ENCODE data around the gene LHPP. TPM values are rescaled to one million over a fixed set of nuclear protein-coding genes. Genes with fewer than 3 reads are reported as not detected.
"Not testable (repeated sequence)": the region's sequence is repeated elsewhere in the genome, so short reads cannot be mapped to it uniquely, and the experiment has no call there.

The LHPP gene
- total and polyA plus RNA-seq, 2 experiments from 2014 or later, result 19.0 to 22.9 TPM

DNA sequence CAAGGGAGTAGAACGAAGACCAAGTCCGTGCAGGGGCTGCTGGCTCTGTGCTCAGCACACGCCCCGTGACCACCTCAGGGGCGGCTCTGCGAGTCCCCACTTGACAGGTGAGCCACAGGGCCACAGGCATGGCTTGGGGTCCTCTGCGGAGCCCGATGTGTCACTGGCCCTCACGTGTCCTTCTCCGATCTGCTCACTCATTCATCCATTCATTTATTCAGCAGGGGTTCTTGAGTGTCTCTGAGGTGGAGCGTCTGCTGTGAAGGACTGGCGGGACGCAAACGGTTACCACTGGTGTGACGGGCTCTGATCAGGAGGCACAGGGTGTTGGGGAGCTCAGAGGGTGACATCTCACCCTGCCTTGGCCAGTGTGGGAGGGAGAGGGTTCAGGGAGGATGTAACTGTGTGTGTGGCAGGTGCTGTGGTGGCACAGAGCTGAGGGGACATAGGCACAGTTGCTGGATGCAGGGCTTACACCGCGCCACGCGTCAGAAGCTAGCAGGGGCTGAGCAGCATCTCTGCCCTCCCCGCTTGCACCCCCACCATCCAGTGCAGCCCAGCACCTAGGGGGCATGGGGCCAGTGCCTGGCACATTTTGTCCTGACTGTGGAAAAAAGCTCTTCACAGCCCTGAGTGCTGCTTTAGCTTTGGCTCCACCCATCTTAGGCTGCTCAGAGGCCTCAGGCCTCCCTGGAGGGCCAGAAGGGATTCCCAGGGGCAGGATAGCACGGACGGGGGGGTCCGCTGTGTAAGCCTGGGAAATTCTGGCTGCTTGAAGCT is 116.8 kb downstream of the LHPP start:
- no peaks in the 10 kb centered on the region for H4K20me1 ChIP-seq (ENCODE audit: insufficient read depth)
- no peak overlapping the region for H3K4me3 ChIP-seq
- no peak overlapping the region for H3K4me2 ChIP-seq (ENCODE audit: unreplicated experiment)
- no peaks in the 10 kb centered on the region for H3K9me3 ChIP-seq (ENCODE audit: low read depth)
- no peak for DNase-seq
- no peaks in the 10 kb centered on the region for H3K79me2 ChIP-seq (ENCODE audit: insufficient read depth)
- H3F3A ChIP-seq (ENCODE audit: insufficient read depth), result no peaks in the 10 kb centered on the region
- H3K27ac ChIP-seq, result no peak overlapping the region
- WGBS, 2 experiments (ENCODE audit: low coverage in 1 of 2, low lambda C conversion rate in 2 of 2, missing lambda C conversion rate in 2 of 2), result 73% methylated on average over 21 to 23 of the region's 23 CpGs
- in situ Hi-C loops (cut with MboI), result no loop called here
- no peaks in the 10 kb centered on the region for H3K36me3 ChIP-seq (ENCODE audit: low read depth)
- no peak overlapping the region for H3K9ac ChIP-seq
- no peaks in the 10 kb centered on the region for H3K4me1 ChIP-seq (ENCODE audit: insufficient read depth)
- H3K9me2 ChIP-seq (ENCODE audit: insufficient read depth), result no peaks in the 10 kb centered on the region
- 0 out of 2 replicates have a peak, but pooled peaks cover 2% of the 10 kb centered on the region for H3K27me3 ChIP-seq (replicated peaks; ENCODE audit: insufficient read depth)
- H2AFZ ChIP-seq, result no peak overlapping the region
- no peak for TF ChIP-seq EZH2 (IDR thresholded peaks at IDR 0.05; ENCODE audit: insufficient read depth, poor library complexity, severe bottlenecking)

DNA sequence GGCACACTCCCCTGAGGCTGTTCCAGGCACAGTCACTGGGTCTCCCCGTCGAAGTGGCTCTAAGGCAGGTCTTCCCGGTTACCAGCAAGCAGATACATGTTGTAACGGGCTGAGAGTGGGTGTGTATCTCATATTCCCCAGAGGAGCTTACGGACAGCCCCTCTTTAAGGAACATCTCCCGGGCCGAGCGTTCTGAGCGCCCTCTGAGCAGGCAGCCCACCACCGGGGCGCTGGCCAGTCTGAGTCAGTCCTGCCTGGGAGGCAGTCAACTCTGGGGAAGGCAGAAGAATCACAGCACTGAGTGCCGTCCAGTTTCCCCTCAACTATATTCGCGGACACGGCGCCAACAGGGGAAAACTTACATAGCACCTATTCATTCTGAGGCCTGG is 117.4 kb downstream of the LHPP start:
- Histone ChIP-seq H3K27me3 (replicated peaks; ENCODE audit: insufficient read depth) (no peaks in the 10 kb centered on the region), H3K9me2 (ENCODE audit: insufficient read depth) (no peaks in the 10 kb centered on the region), H3K9ac (no peak overlapping the region), H3K4me1 (ENCODE audit: insufficient read depth) (no peaks in the 10 kb centered on the region), H4K20me1 (ENCODE audit: insufficient read depth) (no peaks in the 10 kb centered on the region), H3K4me2 (ENCODE audit: unreplicated experiment) (no peak overlapping the region), H3K79me2 (ENCODE audit: insufficient read depth) (no peaks in the 10 kb centered on the region), H3K27ac (no peak overlapping the region), H2AFZ (no peak overlapping the region), H3K4me3 (no peak overlapping the region), H3K9me3 (ENCODE audit: low read depth) (no peaks in the 10 kb centered on the region), H3K36me3 (ENCODE audit: low read depth) (no peaks in the 10 kb centered on the region), H3F3A (ENCODE audit: insufficient read depth) (no peaks in the 10 kb centered on the region)
- peak; percentile 72 for DNase-seq
- TF ChIP-seq EZH2 (IDR thresholded peaks at IDR 0.05; ENCODE audit: insufficient read depth, poor library complexity, severe bottlenecking) (no peak), EZH2phosphoT487 (IDR thresholded peaks at IDR 0.05; ENCODE audit: insufficient read depth, low read depth) (no peak)
- 42 to 44% methylated on average over 16 of the region's 16 CpGs for WGBS, 2 experiments (ENCODE audit: low coverage in 1 of 2, low lambda C conversion rate in 2 of 2, missing lambda C conversion rate in 2 of 2)
- in situ Hi-C loops (cut with MboI), result no loop called here

DNA sequence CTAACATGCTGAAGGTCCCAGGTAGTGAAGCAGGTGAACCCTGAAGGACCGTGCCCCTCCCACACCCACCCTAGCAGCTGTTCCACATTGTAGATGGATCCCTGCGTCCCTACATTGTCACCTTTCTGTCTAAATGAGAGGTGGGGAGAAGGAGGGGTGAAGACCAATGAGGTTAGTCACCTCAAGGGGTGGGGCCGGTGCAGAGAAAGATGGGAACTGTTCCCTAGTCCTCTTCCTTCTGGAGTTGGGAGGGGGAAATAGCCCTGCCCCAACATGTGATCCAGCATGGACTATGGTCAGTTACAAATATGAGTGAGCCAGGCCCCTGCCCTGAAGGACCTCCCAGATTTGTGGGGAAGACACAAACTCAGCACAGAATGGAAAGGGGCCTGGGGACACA is 124.5 kb downstream of the LHPP start:
- Histone ChIP-seq H3K27me3 (replicated peaks; ENCODE audit: insufficient read depth) (no peaks in the 10 kb centered on the region), H3K4me2 (ENCODE audit: unreplicated experiment) (no peak overlapping the region), H4K20me1 (ENCODE audit: insufficient read depth) (no peaks in the 10 kb centered on the region), H3K27ac (no peak overlapping the region), H3F3A (ENCODE audit: insufficient read depth) (no peaks in the 10 kb centered on the region), H3K79me2 (ENCODE audit: insufficient read depth) (no peaks in the 10 kb centered on the region), H3K9me2 (ENCODE audit: insufficient read depth) (no peaks in the 10 kb centered on the region), H3K36me3 (ENCODE audit: low read depth) (no peaks in the 10 kb centered on the region), H2AFZ (no peak overlapping the region), H3K4me3 (no peak overlapping the region), H3K4me1 (ENCODE audit: insufficient read depth) (no peaks in the 10 kb centered on the region), H3K9me3 (ENCODE audit: low read depth) (no peaks in the 10 kb centered on the region), H3K9ac (no peak overlapping the region)
- no peak for DNase-seq
- 90 to 93% methylated on average over 3 of the region's 3 CpGs for WGBS, 2 experiments (ENCODE audit: low coverage in 1 of 2, low lambda C conversion rate in 2 of 2, missing lambda C conversion rate in 2 of 2)
- TF ChIP-seq EZH2phosphoT487 (IDR thresholded peaks at IDR 0.05; ENCODE audit: insufficient read depth, low read depth) (no peak), EZH2 (IDR thresholded peaks at IDR 0.05; ENCODE audit: insufficient read depth, poor library complexity, severe bottlenecking) (no peak)
- in situ Hi-C loops (cut with MboI), result no loop called here

DNA sequence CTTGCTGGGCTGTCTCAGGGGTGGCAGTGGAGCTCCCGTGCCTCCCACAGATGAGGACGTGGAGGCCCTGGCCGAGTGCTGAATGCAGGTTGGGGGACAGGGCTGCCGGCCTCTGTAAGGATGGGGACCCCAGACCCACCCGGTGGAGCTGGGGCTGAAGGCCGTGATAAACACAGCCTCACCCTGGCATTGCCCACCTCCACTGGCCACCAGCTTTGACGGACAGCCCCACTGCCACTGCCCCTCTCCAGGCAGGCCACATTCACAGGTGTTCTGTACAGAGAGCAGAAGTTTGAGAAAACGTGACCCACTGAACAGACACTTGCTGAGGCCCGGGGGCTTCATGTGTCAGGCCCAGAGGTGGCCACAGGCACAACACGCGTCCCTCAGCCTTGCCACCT is 126.2 kb downstream of the LHPP start:
- no peak overlapping the region for H2AFZ ChIP-seq
- H3K9ac ChIP-seq, result no peak overlapping the region
- no peak for DNase-seq
- 88 to 89% methylated on average over 11 of the region's 11 CpGs for WGBS, 2 experiments (ENCODE audit: low coverage in 1 of 2, low lambda C conversion rate in 2 of 2, missing lambda C conversion rate in 2 of 2)
- no peak overlapping the region for H3K4me3 ChIP-seq
- no peaks in the 10 kb centered on the region for H3K4me1 ChIP-seq (ENCODE audit: insufficient read depth)
- TF ChIP-seq EZH2phosphoT487 (IDR thresholded peaks at IDR 0.05; ENCODE audit: insufficient read depth, low read depth), result no peak
- no peak for TF ChIP-seq EZH2 (IDR thresholded peaks at IDR 0.05; ENCODE audit: insufficient read depth, poor library complexity, severe bottlenecking)
- H3K27ac ChIP-seq, result no peak overlapping the region
- H4K20me1 ChIP-seq (ENCODE audit: insufficient read depth), result no peaks in the 10 kb centered on the region
- H3K79me2 ChIP-seq (ENCODE audit: insufficient read depth), result no peaks in the 10 kb centered on the region
- no peaks in the 10 kb centered on the region for H3F3A ChIP-seq (ENCODE audit: insufficient read depth)
- H3K9me2 ChIP-seq (ENCODE audit: insufficient read depth), result no peaks in the 10 kb centered on the region
- in situ Hi-C loops (cut with MboI), result no loop called here
- H3K9me3 ChIP-seq (ENCODE audit: low read depth), result no peaks in the 10 kb centered on the region
- no peaks in the 10 kb centered on the region for H3K36me3 ChIP-seq (ENCODE audit: low read depth)
- no peak overlapping the region for H3K4me2 ChIP-seq (ENCODE audit: unreplicated experiment)
- no peaks in the 10 kb centered on the region for H3K27me3 ChIP-seq (replicated peaks; ENCODE audit: insufficient read depth)

DNA sequence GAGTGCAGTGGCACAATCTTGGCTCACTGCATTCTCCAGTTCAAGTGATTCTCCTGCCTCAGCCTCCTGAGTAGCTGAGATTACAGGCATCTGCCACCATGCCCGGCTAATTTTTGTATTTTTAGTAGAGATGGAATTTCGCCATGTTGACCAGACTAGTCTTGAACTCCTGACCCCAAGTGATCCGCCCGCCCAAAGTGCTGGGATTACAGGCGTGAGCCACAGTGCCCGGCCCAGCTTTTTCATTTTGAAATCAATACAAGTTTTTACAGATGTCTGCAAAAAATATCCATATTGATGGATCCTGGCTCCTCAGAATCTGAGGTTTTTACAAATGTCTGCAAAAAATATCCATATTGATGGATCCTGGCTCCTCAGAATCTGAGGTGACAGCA is 126.7 kb downstream of the LHPP start:
- WGBS, 2 experiments (ENCODE audit: low coverage in 1 of 2, low lambda C conversion rate in 2 of 2, missing lambda C conversion rate in 2 of 2), result 86 to 89% methylated on average over 6 of the region's 6 CpGs
- H3K9me3 ChIP-seq (ENCODE audit: low read depth); H3K4me1 ChIP-seq (ENCODE audit: insufficient read depth); H3F3A ChIP-seq (ENCODE audit: insufficient read depth); H3K27ac ChIP-seq; H3K36me3 ChIP-seq (ENCODE audit: low read depth); H3K4me2 ChIP-seq (ENCODE audit: unreplicated experiment); H3K9ac ChIP-seq; H3K79me2 ChIP-seq (ENCODE audit: insufficient read depth); in situ Hi-C loops (cut with MboI); H3K9me2 ChIP-seq (ENCODE audit: insufficient read depth); H4K20me1 ChIP-seq (ENCODE audit: insufficient read depth); H3K4me3 ChIP-seq; H2AFZ ChIP-seq; DNase-seq; H3K27me3 ChIP-seq (replicated peaks; ENCODE audit: insufficient read depth): not testable (repeated sequence)

Measured in GM23248 (cell line).